Pancreas (tissue), 10 donors: ENCODE data around the gene CDH13. TPM values are rescaled to one million over a fixed set of nuclear protein-coding genes. Genes with fewer than 3 reads are reported as not detected.

Source experiments
- ATAC-seq, 4 donors: fragments of 200-7000 bp; cut with Tn5 transposase; one replicate each; pipeline versions ENCODE4 v1.8.0 to v1.9.1; 2020; ENCODE audit warnings: mild to moderate bottlenecking in 4 of 4, moderate library complexity in 4 of 4
- DNase-seq, 6 donors: peaks; one replicate each; pipeline ENCODE4 v3.0.0-alpha.2; 2020
- FAIRE-seq: peaks from 2 replicates; lab custom pipeline; 2012; peaks lifted over from hg19 to GRCh38; lab: Jason Lieb, UNC
- H3K27ac ChIP-seq, 4 donors: fragments of 200-600 bp; sonication (generic); 1 replicate in 3 of 4; 2 replicates in 1 of 4; pipeline versions ENCODE4 v1.5.0 to v1.8.0; 2020
- H3K27me3 ChIP-seq, 4 donors: fragments of 200-600 bp; one replicate each; pipeline ENCODE4 v1.8.0; 2021
- H3K36me3 ChIP-seq, 3 donors: fragments of 200-600 bp; sonication (generic) in 1 of 3; one replicate each; pipeline versions ENCODE4 v1.5.0 to v1.8.0; 2020 to 2021
- H3K4me1 ChIP-seq, 3 donors: fragments of 200-600 bp; one replicate each; pipeline ENCODE4 v1.8.0; 2021
- H3K4me3 ChIP-seq, 4 donors: fragments of 200-600 bp; sonication (generic) in 2 of 4; one replicate each; pipeline versions ENCODE4 v1.5.0 to v1.8.0; 2020 to 2021
- H3K9me3 ChIP-seq, 4 donors: fragments of 200-600 bp; one replicate each; pipeline ENCODE4 v1.8.0; 2021
- WGBS, 2 donors: extraction: QIAGEN DNeasy Blood & Tissue Kit; methylation state at CpG; one replicate each; pipeline ENCODE4 v1.1.7; 2013; 5-methylcytosine and 5-hydroxymethylcytosine counted together
- intact Hi-C, 3 donors: fragments of 100-400 bp; cut with DNase I; formaldehyde crosslinking; loops; one replicate each; pipeline versions ENCODE4 v1.11.1 to v1.14.2; 2022
- polyA plus RNA-seq, 2 donors: library from polyadenylated mRNA; stranded (reverse); fragments of 200-250 nt; gene quantifications; one replicate each; pipeline ENCODE4 v1.2.3, GENCODE V29; 2013
- total RNA-seq, 6 donors: library from RNA; stranded (reverse); fragmentation: NEBNext Ultra II Directional in 4 of 6; extraction: Animal tissue kit (Norgen Biotek cat#: 25700) in 4 of 6; gene quantifications; one replicate each; pipeline versions ENCODE4 v1.2.1 to v1.2.4, GENCODE V29; 2021 to 2023
- TF ChIP-seq, protein P1 (sequence below), 4 donors: fragments of 200-600 bp; sonication (generic) in 3 of 4; IDR thresholded peaks; one replicate each; pipeline versions ENCODE4 v1.5.0 to v1.8.0; 2021; ENCODE audit warnings: antibody characterized with exemption in 4 of 4
- donor health status: healthy with polysubstance abuse.
- donor health status: DM: no; HTN: no; CAD: no; lungs with moderate emphysema.
- donor health status: DM: no; HTN: no; CAD: no.
- donor health status: control.
- donor health status: control.
- donor health status: Bipolar disorder and iron deficiency.
- donor health status: DM: yes; HTN: yes; CAD: no.
- donor health status: DM: no; HTN: no; CAD: no.
- donor health status: DM: no; HTN: no; CAD: no.
- donor health status: DM: yes; HTN: yes; CAD: no.

Gene CDH13
- total and polyA plus RNA-seq, 8 donors = 0.12 to 1.0 (median 0.37) TPM

DNA sequence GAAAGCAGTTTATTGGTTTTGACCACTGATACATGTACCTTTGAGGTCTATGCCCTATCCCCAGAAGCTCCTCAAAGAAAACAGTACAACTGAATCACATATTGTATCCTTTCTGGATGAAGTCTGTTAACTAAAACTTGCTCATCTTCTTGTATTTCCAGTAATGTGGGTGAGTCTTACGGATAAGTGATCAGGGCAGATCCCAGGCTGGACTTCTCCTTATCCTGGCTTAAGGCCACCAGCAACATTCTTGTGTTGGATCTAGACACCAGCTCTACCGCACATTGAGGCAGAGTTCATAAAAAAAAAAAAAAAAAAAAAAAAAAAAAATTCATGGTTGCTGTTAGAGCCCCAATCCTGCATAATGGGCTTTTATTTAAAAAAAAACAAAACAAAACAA, 644.4 kb downstream of the CDH13 start:
- Histone ChIP-seq H3K9me3 (no peaks in the 10 kb centered on the region), H3K27me3 (peaks cover 0 to 13% (median 0%) of the 10 kb centered on the region in 4 donors), H3K4me1 (no peaks in the 10 kb centered on the region), H3K27ac (no peak overlapping the region), H3K4me3 (no peak overlapping the region), H3K36me3 (no peaks in the 10 kb centered on the region)
- TF ChIP-seq, protein P1, sequence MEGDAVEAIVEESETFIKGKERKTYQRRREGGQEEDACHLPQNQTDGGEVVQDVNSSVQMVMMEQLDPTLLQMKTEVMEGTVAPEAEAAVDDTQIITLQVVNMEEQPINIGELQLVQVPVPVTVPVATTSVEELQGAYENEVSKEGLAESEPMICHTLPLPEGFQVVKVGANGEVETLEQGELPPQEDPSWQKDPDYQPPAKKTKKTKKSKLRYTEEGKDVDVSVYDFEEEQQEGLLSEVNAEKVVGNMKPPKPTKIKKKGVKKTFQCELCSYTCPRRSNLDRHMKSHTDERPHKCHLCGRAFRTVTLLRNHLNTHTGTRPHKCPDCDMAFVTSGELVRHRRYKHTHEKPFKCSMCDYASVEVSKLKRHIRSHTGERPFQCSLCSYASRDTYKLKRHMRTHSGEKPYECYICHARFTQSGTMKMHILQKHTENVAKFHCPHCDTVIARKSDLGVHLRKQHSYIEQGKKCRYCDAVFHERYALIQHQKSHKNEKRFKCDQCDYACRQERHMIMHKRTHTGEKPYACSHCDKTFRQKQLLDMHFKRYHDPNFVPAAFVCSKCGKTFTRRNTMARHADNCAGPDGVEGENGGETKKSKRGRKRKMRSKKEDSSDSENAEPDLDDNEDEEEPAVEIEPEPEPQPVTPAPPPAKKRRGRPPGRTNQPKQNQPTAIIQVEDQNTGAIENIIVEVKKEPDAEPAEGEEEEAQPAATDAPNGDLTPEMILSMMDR (IDR thresholded peaks at IDR 0.05) = no peak
- ATAC-seq = no peak
- DNase-seq = no peak
- 32 to 59% methylated on average over 2 of the region's 2 CpGs for WGBS, 2 donors
- no peak for FAIRE-seq
- intact Hi-C loops = no loop called here

DNA sequence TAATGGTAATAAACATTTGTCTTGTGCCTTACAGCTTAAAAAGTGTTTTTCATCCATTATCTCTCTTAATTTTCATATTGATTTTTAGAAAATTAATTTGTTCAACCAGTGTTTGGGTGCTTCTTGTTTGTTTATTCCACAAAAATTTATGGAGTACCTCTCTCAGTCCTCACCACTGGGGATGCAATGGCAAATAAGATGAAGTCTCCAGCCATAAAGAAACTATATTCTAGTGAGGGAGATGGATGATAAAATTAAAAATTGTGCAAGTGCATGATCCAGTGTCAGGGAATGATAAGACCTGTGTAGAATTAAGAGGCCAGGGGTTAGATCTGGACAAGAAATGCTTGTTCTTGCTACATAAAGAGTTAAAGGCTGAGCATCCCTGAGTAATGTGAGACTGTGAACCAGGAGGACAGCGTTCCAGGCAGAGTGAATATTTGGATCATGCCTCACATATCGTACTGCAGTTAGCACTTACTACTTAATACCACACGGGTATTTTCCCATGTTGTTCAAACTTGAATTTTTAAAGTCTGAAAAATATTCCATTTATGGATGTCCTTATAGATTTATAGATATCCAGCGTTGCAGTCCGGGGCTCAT, 645.3 kb downstream of the CDH13 start:
- H3K4me3 ChIP-seq = no peak overlapping the region
- WGBS, 2 donors = 29 to 34% methylated on average over 5 of the region's 5 CpGs
- intact Hi-C loops = no loop called here
- H3K4me1 ChIP-seq = no peaks in the 10 kb centered on the region
- DNase-seq (no peak), ATAC-seq (no peak), FAIRE-seq (no peak)
- peaks cover 0 to 13% (median 0%) of the 10 kb centered on the region in 4 donors for H3K27me3 ChIP-seq
- H3K9me3 ChIP-seq = no peaks in the 10 kb centered on the region
- TF ChIP-seq, protein P1 (IDR thresholded peaks at IDR 0.05) = no peak
- no peak overlapping the region for H3K27ac ChIP-seq
- no peaks in the 10 kb centered on the region for H3K36me3 ChIP-seq

DNA sequence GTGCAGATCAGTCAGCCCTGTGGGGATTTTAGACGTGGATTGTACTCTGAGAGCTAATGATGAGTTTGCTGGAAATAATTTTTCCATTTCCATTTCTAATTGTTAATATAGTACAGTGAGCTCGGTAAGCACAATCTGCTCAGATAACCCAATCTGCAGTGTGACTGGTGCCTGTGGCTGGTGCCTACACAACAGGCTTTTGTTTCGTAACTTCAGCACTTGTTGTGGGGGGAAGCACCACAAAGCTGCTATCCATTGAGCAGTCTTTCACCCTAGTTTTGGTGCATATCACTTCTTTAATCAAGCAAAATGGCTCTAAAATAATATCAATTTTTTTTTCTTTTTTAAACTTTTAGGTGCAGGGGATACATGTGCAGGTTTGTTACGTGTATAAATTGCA, 646.1 kb downstream of the CDH13 start:
- FAIRE-seq = no peak
- no peak overlapping the region for H3K4me3 ChIP-seq
- 49 to 54% methylated on average over 4 of the region's 4 CpGs for WGBS, 2 donors
- ATAC-seq = no peak
- H3K27me3 ChIP-seq = peaks cover 0 to 6% (median 0%) of the 10 kb centered on the region in 4 donors
- DNase-seq = no peak
- no peaks in the 10 kb centered on the region for H3K36me3 ChIP-seq
- TF ChIP-seq, protein P1 (IDR thresholded peaks at IDR 0.05) = no peak
- no peaks in the 10 kb centered on the region for H3K4me1 ChIP-seq
- no peak overlapping the region for H3K27ac ChIP-seq
- intact Hi-C loops = no loop called here
- H3K9me3 ChIP-seq = no peaks in the 10 kb centered on the region

DNA sequence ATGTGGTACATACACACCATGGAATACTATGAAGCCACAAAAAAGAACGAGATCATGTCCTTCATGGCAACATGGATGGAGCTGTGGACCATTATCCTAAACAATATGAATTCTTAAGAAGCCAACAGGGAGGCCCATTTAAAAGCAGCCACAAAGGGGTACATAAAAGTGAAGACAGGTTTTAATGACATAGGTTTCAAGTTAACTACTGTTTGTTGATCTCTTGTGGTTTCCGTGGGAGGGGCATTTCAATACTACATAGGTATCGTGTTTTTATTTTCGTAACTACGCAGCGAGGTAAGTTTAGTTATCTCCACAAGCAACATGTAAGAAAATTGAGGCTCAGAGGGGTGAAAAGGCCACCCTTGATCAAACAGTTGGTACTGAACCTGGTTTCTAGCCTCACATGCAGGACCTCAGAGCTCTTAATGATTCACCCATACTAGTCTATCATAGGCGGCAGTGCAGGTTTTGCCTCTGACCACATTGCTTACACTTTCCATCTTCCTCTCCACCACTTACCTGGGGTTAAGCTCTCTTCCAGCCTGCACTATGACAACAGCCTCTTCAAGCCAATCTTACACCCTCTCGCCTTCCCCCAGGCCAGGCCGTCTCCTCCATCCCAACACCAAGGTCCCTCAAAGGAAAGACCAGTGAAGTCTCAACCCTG, 646.9 kb downstream of the CDH13 start:
- Histone ChIP-seq H3K27me3 (peaks cover 0 to 3% (median 0%) of the 10 kb centered on the region in 4 donors), H3K9me3 (no peaks in the 10 kb centered on the region), H3K4me3 (no peak overlapping the region), H3K27ac (no peak overlapping the region), H3K36me3 (no peaks in the 10 kb centered on the region), H3K4me1 (no peaks in the 10 kb centered on the region)
- intact Hi-C loops = no loop called here
- DNase-seq (no peak), FAIRE-seq (no peak), ATAC-seq (no peak)
- TF ChIP-seq, protein P1 (IDR thresholded peaks at IDR 0.05) = no peak
- WGBS, 2 donors = 80 to 95% methylated on average over 9 of the region's 9 CpGs

GRCh38 chr16:83279251-83279650, 652.5 kb downstream of the CDH13 start:
- Histone ChIP-seq H3K4me3 (no peak overlapping the region), H3K9me3 (no peaks in the 10 kb centered on the region), H3K27ac (no peak overlapping the region), H3K4me1 (no peaks in the 10 kb centered on the region), H3K27me3 (no peaks in the 10 kb centered on the region), H3K36me3 (no peaks in the 10 kb centered on the region)
- 71 to 77% methylated on average over 9 of the region's 9 CpGs for WGBS, 2 donors
- intact Hi-C loops = no loop called here
- TF ChIP-seq, protein P1 (IDR thresholded peaks at IDR 0.05) = no peak
- DNase-seq (no peak), FAIRE-seq (no peak), ATAC-seq (no peak)
